SU-DHL-6 (cell line): ENCODE data around the gene EFNA4.

ENCODE experiments used
- EZH2phosphoT487 ChIP-seq: fragments of 200-600 bp; sonication (generic), shearing (Covaris generic); conservative IDR thresholded peaks from 2 replicates; pipeline ENCODE4 v1.6.1; 2018; ENCODE audit warnings: mild to moderate bottlenecking, antibody characterized with exemption, low read length, moderate library complexity, mixed read lengths
- TF ChIP-seq, protein P1 (sequence below): fragments of 200-600 bp; sonication (generic); IDR thresholded peaks from one replicate; pipeline ENCODE4 v1.5.1; 2017; ENCODE audit warnings: antibody characterized with exemption, mild to moderate bottlenecking, low read length, moderate library complexity; ENCODE audit not compliant: insufficient read depth, poor library complexity, severe bottlenecking

DNA sequence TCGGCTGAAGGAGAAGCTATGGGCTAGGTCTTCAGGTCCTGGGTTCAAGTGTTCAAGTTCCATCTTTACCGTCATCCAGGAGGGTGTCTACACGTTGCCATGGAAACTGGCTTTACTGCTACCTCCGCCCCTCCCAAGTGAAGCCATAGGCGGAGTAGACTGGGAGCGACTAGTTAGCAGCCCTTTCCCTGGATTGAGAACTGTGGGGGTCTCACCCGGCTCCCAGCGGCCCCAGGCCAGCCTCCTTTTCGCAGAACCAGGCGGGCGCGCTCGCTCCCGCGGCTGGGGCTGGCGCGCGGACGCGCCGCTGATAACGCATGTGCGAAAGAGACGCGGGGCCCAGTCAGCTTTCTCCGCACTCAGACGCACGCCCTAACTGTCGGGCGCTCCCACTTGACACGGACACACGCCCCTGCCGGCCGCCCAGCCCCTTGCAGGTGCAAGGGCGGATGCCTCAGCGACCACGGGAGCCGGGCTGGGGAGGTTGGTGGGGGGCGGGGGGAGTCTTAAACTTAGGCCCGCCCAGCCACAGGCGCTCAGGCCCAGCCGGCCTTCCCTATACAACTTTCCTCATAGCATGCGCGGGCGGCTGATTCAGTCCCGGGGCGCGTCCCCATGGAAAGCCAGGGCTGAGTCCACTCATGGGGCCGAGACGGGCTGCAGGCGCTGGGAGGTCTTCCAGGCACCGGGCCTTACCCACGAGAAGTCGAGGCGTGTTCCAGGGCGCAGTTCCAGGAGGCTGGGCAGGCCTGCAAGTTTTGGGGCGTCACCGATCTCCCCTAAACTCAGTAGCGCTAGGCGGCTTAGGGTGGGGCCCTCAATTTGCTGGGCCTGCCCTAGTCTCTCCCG, 7.4 kb downstream of the EFNA4 start:
- TF ChIP-seq, protein P1, sequence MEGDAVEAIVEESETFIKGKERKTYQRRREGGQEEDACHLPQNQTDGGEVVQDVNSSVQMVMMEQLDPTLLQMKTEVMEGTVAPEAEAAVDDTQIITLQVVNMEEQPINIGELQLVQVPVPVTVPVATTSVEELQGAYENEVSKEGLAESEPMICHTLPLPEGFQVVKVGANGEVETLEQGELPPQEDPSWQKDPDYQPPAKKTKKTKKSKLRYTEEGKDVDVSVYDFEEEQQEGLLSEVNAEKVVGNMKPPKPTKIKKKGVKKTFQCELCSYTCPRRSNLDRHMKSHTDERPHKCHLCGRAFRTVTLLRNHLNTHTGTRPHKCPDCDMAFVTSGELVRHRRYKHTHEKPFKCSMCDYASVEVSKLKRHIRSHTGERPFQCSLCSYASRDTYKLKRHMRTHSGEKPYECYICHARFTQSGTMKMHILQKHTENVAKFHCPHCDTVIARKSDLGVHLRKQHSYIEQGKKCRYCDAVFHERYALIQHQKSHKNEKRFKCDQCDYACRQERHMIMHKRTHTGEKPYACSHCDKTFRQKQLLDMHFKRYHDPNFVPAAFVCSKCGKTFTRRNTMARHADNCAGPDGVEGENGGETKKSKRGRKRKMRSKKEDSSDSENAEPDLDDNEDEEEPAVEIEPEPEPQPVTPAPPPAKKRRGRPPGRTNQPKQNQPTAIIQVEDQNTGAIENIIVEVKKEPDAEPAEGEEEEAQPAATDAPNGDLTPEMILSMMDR, result peak; percentile 11
- TF ChIP-seq EZH2phosphoT487, result no peak
